GM18519 (cell line): ENCODE data around the gene THRAP3.

Source experiments
- ATAC-seq: cut with Tn5 transposase; IDR thresholded peaks from one replicate; pipeline ENCODE4 v1.9.1; 2021; ENCODE audit warnings: mild to moderate bottlenecking, moderate library complexity; ENCODE audit not compliant: unreplicated experiment, low FRiP score

Gene THRAP3

DNA sequence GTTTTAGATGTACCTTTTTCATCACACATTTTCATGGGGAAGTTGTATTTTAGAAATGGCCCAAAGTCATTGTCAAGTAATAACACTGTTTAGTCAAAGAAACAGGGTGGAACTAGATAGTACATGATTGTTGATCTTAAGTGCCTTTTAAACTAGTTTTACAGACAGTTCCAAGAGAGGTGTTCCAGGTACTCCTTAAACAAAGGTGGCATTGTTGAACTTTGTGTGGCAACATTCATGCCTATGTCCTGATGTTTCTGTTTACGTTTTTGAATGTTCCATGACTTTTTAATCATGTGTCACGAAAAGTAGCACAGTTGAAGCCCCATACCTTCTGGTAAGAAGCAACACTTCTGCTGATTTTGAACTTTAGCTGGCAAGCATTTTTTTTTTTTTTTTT, 72.8 kb downstream of the THRAP3 start:
- ATAC-seq = no peak

DNA sequence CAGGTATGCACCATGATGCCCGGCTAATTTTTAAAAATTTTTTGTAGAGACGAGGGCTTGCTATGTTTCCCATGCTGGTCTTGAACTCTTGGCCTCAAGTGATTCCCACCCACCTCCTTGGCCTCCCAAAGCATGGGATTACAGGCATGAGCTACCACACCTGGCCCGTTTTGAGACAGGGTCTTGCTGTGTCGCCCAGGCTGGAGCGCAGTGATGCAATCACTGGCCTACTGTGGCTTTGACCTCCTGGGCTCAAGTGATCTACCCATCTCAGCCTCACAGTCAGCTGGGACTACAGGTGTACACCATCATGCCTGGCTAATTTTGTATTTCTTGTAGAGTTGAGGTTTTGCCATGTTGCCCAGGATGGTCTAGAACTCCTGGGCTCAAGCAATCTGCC, 74.4 kb downstream of the THRAP3 start:
- no peak for ATAC-seq

DNA sequence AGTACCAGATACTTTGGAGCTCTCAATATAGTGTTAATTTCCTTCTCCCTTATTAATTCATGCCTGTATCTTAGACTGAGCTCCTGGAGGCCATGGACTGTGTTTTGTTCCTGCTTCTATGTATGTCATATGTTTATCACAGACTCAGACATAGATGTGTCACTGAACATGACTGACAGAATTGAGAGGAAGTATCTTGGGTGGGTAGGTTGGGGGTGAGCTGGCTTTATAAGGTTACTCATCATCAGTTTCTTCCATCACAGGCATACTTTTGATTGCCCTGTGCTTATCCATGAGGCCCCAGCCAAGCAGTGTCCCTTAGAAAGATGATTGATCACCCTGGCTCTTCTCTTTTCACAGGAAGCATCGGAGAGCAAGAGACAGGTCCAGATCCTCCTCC, 76.3 kb downstream of the THRAP3 start:
- no peak for ATAC-seq

DNA sequence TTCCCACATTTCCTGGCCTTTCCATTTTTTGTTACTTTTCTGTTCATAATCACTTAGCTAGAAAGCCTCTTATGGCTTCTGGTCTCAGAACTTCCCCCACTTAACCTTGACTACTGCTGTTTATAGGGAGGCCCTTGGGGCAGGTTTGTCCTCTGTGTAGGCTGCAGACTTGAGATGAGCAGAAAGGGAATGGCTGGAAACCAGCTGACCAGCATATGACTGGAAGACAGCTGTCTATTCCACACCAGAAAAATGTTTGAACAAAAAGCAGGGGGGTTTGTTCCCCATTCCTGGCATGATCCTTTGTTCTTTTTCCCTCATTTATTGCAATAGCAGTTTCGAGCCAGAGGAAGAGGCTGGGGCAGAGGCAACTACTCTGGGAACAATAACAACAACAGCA, 77.0 kb downstream of the THRAP3 start:
- ATAC-seq = no peak

DNA sequence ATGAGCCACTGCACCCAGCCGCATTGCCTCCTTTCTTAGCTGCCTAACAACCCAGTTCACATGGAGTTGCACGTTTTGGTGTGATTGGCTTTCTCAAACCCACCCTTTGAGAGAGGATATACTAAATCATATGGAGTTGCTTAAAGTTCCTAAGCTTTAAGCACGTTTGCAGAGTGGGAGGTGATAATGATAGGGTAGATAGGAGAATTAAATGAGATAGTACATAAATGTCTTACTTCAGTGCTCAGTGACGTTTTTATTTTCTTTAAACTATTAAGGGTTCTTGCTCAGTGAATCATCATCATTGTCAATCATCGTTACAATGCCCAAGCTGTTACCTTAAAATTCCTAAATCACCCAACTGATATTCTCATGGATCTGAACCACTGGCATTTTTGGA, 79.0 kb downstream of the THRAP3 start:
- no peak for ATAC-seq

DNA sequence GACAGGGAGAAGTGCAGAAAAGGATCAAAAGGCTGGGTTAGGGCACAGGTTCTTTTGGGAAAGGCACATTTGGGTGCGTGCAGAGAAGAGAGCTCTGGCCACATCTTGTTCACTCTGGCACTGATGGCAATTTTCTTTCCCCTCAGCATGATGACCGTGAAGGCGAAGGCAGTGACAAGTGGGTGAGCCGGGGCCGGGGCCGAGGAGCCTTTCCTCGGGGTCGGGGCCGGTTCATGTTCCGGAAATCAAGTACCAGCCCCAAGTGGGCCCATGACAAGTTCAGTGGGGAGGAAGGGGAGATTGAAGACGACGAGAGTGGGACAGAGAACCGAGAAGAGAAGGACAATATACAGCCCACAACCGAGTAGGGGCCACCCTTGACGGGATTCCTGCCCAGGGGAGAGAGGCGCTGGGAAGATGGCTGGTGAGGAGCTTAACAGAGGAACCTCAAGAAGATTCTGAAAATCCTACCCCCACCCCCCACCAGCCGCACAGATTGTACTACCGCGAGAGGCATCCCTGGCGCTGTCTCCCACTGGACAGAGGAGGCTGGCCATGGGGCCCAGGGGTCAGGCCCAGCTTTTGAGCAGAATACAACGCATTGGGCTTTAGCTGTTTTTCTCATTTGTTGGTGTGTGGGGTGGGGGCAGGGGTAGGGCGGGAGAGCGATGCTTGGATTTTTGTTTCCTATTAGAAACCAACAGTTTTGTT, 79.6 kb downstream of the THRAP3 start:
- ATAC-seq = no peak

DNA sequence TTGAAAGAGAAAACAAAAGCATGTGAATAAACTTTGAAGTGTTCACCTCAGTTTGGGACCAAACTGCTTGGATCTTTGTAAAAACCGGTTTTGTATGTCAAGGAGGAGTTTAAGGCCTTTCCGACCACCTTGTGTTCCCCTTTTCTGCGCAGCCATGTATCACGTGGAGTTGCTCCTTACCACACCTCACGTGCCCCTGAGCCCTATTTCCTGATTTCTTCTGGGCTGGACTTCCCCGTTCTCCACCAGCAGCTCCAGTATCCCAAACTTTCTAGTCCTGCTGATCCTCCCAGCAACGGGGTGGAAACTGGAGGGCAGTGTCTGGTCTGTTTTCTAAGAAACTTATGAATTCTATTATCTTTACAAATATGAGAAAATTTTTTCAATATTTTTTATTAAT, 80.3 kb downstream of the THRAP3 start:
- no peak for ATAC-seq

DNA sequence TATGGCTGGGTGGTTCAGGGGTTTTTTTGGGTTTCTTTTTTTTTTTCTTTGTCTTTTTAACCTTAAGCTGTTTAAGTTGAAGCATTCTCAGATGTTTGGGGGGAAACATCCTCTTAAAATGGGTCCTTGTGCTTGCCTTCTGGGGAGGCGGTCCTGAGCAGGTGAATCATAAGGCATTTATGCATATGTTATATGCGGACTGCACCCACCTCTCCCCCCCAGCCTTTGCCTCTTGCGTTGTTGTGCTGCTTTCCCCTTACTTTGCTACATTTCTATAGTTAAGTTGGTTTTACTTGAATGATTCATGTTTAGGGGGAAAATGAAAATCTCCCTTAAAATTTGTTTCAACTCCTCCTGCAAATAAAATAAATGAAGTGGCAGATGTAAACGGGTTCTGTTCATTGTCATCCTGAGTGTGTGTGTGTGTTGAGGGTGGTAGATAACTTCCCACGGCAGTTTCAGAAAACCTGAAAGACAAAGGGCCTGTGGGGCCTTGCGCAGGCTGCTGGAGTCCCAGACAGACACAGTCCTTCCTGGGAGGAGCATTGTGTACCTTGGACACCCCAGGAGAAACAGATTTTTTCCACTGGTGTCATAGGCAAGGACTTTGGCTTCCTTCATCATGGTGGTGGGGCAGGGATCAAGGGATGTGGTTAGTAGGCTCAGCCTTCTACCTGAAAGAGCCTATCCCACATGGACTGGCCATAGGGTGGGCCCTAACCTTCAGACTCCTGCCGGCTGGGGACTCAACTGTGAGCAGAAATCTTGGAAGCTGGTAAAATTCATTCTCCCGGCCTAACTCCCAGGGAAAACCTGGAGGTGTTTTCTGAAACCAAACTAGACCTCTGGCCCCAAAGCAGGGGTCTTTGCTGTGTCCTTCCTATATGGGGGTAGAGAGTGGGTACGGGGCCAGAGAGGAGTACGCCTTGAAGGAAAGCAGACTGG, 81.0 kb downstream of the THRAP3 start:
- ATAC-seq = no peak

DNA sequence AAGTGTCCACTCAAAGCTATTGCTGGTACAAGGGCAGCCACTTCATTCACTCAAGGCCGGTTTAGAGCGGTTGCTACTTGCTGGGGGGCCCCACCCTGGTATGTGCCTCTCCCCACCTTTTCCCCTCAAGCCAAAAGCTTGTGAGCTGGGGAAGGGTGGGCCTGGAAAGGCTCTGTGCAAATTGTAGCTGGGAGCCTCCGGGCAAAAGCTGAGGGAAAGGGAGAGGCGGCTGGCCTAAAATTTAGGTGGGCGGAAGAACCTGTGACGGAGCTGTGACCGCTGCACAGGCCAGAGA, 81.6 kb downstream of the THRAP3 start:
- ATAC-seq = no peak

DNA sequence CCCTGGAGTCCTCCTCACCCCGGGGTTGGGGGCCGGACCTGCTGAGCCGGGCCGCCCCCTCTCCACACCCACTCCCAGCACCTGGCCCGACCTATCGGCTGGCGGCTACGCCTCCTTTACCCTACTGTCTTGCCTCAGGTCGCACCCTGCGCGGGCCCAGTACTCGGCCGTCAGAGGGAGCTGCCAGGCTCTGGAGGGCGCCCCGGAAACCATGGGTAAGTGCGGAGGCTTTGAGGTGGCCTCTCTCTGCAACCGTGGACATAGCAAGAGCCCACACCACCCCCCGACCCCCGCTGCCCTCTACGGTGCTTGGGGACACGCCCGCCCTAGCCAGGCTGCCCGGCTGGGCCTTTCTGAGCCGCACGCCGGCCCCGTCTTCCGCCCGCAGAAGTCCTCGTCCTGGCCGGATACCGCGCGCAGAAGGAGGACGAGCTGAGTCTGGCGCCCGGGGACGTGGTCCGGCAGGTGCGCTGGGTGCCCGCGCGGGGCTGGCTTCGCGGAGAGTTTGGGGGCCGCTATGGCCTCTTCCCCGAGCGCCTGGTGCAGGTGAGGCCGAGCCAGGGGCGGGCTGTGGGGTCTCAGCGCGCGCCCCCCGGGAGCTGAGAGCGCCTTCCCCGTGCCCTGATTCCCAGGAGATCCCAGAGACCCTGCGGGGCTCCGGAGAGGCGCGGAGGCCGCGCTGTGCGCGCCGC, 82.1 kb downstream of the THRAP3 start, which contains the start of gene SH3D21:
SH3D21 (plus strand) TSS at position 159 of the 692 bp plus-strand sequence; CDS start at position 212, 53 bp downstream.
- peak; percentile 16 for ATAC-seq

DNA sequence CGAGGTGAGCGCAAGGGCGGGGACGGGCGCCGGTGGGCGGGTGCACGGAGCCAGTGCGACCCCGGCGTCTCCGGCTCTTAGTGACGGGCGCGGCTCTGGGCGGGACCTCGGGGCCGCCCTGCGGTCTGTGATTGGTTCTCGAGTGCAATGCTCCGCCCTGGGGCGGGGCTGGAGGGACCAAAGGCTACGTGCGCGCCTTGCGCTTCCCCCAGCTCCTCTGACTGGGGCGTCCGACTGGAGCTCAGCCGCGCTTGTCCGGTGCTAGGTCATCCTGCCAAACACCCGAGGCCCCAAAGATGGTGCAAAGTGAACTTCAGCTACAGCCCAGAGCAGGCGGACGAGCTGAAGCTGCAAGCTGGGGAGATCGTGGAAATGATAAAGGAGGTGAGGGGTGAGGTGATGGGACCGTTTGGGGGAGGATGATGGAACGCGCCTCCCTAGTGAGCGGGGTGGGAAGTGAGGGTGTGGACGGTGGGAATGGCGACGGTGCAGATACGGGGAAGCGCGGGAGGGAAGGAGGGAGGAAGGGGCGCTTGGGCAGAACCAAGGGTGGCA, 82.7 kb downstream of the THRAP3 start:
- peak; percentile 97 for ATAC-seq

DNA sequence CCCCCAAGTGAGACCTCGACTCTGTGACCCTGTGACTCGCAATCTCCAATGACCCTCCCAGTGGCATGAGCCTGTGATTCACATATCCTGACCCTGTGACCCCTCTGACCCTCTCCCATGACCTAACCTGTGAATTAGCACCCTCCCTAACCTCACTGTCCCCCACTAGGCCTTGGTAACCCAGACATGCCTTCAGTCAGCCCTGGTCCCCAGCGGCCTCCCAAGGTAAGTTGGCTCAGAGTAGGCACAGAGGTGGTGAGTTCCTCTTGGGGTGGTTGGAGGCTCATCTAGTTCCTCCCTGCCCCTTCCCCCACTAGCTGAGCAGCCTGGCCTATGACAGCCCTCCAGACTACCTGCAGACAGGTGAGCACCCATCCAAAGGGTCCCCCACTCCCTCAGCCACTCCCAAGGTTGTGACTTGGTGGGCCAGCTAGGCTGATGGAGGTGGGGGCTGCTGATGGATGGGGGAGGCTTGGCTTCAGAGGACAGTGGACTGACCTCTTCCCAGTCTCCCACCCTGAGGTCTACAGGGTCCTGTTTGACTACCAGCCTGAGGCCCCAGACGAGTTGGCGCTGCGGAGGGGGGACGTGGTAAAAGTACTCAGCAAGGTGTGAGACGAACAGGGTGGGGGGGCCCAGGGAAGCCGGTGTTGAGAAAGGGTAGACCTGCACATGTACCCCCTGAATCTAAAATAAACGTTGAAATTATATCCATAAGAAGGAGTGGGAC, 83.5 kb downstream of the THRAP3 start:
- no peak for ATAC-seq

DNA sequence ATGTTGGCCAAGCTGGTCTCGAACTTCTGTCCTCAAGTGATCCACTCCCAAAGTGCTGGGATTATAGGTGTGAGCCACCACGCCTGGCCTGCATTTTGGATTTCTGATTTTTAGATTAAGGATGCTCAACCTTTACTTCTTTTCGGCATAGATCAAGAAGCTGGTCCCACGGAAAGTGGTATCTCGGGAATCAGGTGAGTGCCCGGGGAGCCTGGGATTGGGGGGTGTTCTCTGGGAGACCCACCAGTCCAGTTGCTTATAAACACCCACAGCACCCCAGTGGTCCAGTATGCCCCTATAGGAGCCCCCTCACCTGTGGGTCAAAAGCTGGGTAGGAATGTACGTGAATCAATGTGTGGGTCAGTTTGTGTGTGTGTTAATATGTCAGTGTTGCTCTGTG, 85.2 kb downstream of the THRAP3 start:
- no peak for ATAC-seq

DNA sequence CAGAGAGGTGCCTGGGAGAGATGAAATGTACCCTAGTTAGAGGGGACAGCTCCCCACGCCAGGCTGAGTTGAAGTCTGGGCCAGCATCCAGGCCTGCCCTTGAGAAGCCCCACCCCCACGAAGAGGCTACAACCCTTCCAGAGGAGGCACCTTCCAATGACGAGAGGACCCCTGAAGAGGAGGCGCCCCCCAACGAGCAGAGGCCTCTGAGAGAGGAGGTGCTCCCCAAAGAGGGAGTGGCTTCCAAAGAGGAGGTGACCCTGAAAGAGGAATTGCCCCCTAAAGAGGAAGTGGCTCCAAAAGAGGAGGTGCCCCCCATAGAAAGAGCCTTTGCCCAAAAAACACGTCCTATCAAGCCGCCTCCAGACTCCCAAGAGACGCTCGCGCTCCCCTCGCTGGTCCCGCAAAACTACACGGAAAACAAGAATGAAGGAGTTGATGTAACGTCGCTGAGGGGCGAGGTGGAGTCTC, 96.1 kb downstream of the THRAP3 start:
- ATAC-seq = no peak

DNA sequence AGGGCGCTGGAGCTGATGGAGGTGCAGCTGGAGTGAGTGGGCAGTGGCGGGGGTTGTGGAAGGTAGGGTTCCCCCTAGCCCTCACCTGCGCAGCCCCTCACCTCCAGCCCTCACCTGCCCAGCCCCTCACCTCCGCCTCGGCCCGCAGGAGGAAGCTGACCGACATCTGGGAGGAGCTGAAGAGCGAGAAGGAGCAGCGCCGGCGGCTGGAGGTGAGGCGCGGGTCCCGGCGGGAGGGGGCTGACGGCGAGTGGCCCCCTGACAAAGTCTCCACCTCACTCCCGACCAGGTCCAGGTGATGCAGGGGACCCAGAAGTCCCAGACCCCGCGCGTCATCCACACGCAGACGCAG, 96.5 kb downstream of the THRAP3 start:
- no peak for ATAC-seq

DNA sequence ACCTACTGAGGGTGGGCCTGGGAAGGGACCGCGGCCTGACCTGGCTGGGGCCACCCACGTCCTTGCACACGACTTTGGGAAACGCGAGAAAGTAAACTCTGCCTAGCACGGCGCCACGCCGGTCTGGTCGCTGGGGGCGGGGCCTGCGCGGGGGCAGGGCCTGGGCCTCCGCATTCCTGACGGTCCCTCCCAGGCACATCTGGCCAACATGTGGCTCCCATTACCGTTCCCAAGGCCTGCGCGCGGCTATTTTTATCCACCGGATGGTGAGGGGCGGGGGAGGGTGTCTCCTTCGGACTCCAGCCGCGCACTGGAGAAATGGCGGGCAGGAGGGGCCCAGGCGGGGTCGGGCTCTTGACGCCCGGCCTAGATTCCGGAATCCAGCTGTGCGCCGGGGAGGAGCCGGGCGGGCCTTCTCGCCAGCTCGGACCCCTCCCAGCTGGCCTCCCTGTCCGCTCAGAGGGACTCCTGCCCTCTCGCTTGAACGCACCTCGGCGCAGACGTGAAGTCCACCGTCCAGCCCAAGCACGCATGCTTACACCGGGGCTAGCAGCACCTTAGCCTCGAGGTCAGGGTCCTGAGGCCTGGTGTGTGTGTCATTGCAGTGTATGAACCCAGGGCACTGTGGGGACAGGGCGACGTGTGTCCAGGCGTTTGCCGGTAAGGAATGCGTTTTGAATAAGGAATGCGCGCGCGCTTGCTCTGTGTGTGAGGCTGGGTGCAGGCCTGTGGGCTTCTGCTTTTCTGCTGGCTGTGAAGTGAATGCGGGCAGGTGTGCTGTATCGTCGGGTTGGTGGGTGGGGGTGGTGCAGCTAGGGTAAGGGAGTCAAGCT, 97.1 kb downstream of the THRAP3 start:
- ATAC-seq = no peak

DNA sequence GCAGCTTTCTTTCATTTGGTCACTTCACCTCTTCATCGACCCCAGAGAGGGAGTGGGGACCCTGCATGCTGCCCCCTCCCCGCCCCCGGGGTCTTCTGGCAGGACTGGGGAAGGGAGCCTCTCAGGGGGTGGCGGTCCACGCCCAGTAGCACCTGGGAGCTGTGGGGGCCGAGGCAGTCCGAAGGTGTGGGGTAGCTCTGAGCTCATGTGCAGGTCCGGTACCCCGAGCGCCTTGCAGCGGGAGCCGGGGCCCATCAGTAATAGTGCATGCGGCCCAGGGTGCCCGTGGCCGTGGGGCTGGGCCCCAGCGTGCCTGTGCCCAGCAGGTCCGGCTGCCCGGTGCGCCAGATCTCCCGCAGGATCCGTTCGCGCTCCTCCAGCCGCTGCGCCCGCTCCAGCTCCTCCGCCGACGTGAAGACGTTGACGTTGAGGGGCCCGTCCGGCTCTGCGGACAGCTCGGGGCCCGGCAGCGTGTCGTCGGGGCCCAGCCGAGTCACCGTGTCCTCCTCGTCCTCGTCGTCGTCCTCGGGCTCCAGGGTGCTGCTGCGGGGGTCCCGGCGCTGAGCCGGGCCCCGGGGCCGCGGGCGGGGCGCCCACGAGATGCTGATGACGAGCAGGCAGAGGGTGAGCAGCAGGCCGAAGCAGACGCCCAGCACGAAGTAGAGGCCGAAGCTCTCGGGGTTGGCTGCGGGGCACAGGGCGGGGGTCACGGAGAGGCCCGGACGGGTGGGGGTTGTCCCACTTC, 98.0 kb downstream of the THRAP3 start:
- ATAC-seq = no peak

DNA sequence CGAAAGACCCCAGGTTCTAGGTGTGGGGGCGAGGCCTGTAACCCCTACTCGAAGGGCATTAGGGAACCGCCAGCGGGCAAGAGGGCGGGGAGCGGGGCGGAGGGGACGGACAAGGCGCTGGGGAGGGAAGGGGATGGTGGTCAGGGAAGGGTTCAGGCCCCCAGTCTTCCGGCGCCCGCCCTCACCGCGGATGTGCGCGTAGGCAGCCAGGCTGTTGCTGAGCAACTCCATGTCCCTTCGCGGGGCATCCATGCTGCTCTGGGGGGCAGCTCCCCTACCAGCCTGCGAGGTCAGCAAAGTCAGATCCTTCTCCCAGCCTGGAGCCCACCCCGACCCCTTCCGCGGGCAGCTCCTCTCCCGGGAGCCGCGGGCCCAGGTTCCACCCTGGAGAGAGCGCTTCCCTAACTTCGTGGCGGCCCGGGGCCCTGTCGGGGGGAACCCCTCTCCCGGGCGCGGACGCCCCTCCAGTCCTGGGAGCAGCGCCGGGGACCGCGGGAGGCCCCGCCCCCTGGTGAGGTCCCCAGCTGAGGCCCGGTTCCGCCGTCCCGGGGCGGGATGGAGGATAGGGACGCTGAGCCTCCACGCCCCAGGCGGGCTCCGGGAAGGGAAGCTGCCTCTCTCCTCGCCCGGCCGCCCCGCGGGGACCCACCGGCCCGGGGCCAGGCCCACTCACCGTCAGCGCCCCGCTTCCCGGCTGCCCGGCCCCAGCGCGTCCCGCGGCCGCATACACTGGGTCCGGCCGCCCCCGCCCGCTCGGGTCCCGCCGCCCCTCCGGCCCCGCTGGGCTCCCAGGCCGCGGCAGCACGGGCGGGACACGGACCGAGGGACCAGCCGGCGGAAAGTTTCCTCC, 98.8 kb downstream of the THRAP3 start:
- no peak for ATAC-seq
